Stimulated activated naive CD8-positive, alpha-beta T cell treated with anti-CD3 and anti-CD28 coated beads, Interleukin-15, amount 100 ng/mL, for 72 hours (primary cell): Measurements from ENCODE around the gene PDZD2.

Source experiments
- ATAC-seq: fragments of 150-1000 bp; cut with Tn5 transposase; 2 replicates; pipeline ENCODE4 v1.10.0; 2021; ENCODE audit warnings: mild to moderate bottlenecking, moderate library complexity
- DNase-seq, 2 donors: peaks; one replicate each; pipeline ENCODE4 v3.0.0; 2021 to 2022
- H3K27ac Mint-ChIP-seq, 2 donors: one replicate each; pipeline ENCODE4 v1.8.0; 2022; ENCODE audit warnings: mild to moderate bottlenecking in 2 of 2, mixed read lengths in 2 of 2, moderate library complexity in 2 of 2
- H3K27me3 Mint-ChIP-seq: one replicate; pipeline ENCODE4 v1.8.0; 2022; ENCODE audit warnings: mixed read lengths
- H3K4me1 Mint-ChIP-seq: one replicate; pipeline ENCODE4 v1.8.0; 2022; ENCODE audit warnings: mild to moderate bottlenecking, mixed read lengths
- H3K4me3 Mint-ChIP-seq, 2 donors: one replicate each; pipeline ENCODE4 v1.8.0; 2022; ENCODE audit warnings: mild to moderate bottlenecking in 2 of 2, mixed read lengths in 2 of 2, moderate library complexity in 1 of 2
- H3K9me3 Mint-ChIP-seq, 2 donors: one replicate each; pipeline ENCODE4 v1.8.0; 2022; ENCODE audit warnings: mixed read lengths in 2 of 2

PDZD2 gene

DNA sequence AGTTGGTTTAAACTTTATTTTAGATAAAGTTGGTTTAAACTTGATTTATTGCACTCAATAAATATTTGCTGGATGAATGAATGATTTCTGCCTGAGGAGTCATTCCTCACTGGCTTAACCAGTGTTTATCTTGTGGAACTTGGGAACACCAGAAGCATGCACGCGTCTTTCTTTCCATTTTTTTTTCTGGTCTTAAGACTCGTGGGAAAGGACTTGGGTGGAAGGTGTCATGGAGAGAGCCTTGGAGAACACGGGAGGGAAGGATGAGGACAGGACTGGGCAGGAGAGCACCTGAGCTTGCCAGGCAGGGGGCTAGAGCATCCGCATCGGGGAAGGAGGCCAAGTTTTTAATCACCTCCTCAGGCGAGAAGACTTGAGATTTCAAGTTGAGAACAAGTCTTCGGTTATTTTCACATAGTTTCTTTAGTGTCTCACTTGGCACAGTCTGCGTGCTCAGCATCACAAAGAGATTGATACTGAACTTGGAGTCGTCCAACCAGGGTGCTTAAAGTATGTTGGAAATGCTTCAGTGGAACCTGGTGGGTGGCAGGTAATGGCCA lies 144.2 kb downstream of the PDZD2 start:
- H3K4me1 Mint-ChIP-seq = no peaks in the 10 kb centered on the region
- no peaks in the 10 kb centered on the region for H3K9me3 Mint-ChIP-seq
- no peak overlapping the region for H3K27ac Mint-ChIP-seq
- no peak overlapping the region for H3K4me3 Mint-ChIP-seq
- no peaks in the 10 kb centered on the region for H3K27me3 Mint-ChIP-seq
- DNase-seq (no peak), ATAC-seq (no peak)

DNA sequence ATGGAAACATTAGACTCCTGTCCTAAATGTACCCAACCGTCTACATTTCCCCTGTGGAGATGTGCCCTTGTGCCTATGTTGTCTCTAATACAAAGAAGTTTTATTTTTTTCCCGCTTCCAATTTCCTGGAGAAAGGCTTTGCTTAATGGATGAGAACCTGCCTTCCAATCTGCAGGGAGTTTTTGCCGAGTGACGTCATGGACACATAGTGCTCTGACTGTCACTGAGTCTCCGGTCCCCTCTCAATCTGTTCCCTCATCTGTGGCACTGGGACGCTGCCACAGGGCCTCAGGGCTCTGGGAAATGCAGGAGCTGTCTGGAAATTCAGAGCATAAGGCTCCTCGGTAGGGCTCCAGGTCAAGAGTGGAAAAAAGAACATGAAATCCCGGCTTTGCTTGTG lies 144.8 kb downstream of the PDZD2 start:
- Mint-ChIP-seq H3K27ac (no peak overlapping the region), H3K4me3 (no peak overlapping the region), H3K9me3 (no peaks in the 10 kb centered on the region), H3K4me1 (no peaks in the 10 kb centered on the region), H3K27me3 (no peaks in the 10 kb centered on the region)
- DNase-seq = no peak
- ATAC-seq = no peak

- no peak overlapping the region for H3K27ac Mint-ChIP-seq
- no peak overlapping the region for H3K4me3 Mint-ChIP-seq
- ATAC-seq (no peak), DNase-seq (no peak)
- H3K27me3 Mint-ChIP-seq = no peaks in the 10 kb centered on the region
- H3K4me1 Mint-ChIP-seq = no peaks in the 10 kb centered on the region
- no peaks in the 10 kb centered on the region for H3K9me3 Mint-ChIP-seq
Measured at GRCh38 chr5:31786090-31786631, 147.2 kb downstream of the PDZD2 start.

DNA sequence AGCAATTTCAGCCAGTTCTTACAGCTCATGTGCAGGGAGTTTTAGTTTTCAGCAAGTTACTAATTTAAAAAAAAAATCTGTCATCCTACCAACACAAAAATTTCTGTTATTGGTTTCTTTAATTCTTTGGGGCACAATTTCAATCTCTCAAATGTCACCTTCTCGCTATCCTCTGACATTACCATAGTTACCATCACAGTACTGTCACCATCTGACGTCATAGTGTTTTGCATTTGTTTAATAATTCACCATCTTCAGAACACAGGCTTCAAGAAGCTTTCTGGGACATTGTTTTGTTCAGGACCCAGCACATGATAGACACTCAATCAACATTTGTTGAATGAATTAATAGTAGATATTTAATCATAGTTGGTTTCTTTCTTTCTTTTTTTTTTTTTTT lies 155.1 kb downstream of the PDZD2 start:
- DNase-seq (no peak), ATAC-seq (no peak)
- H3K27ac Mint-ChIP-seq = no peak overlapping the region
- no peaks in the 10 kb centered on the region for H3K9me3 Mint-ChIP-seq
- H3K4me3 Mint-ChIP-seq = no peak overlapping the region
- H3K27me3 Mint-ChIP-seq = peaks cover 9% of the 10 kb centered on the region
- H3K4me1 Mint-ChIP-seq = no peaks in the 10 kb centered on the region

DNA sequence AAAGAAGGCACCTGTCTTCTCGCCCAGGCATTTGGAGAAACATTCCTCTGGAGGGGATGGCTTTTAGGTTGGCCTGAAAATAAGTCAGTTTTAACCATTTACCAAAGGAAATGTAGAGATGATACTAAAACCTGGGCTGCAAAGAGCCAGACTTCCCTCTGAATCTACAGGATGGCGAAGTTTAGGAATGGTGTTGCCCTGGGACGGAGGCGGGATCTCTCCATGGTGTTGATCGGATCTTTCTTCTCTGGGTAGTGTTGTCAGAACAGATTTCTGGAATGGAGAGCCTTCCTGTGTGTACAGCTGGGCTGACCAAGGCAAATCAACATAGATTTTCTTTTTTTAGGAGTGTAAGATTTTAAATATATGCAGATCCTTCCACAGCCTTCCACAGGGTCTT lies 159.2 kb downstream of the PDZD2 start:
- H3K27ac Mint-ChIP-seq = peak overlapping the region in 1 of 2 donors; percentile 65
- H3K27me3 Mint-ChIP-seq = peaks cover 36% of the 10 kb centered on the region
- H3K9me3 Mint-ChIP-seq = no peaks in the 10 kb centered on the region
- no peak overlapping the region for H3K4me3 Mint-ChIP-seq
- no peak for ATAC-seq
- no peak for DNase-seq
- H3K4me1 Mint-ChIP-seq = no peaks in the 10 kb centered on the region

DNA sequence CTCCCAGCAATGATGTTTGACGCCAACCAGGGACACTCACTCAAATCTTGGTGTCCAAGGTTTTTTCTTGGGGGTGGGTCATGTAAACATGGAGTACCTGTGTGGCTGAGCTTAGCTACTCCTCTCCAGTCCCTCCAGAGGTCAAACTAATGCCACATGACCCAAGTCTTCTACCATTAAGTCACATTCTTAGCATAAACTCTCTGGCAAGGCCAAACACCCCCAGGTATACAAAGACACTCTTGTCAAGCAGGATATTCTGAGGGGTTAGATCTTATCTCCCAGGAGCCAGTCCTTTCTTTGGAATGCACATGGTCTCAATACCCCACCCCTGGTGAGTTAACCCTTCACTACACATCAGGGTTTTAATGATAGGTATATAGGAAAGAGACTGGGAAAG lies 161.4 kb downstream of the PDZD2 start:
- H3K4me1 Mint-ChIP-seq = no peaks in the 10 kb centered on the region
- H3K4me3 Mint-ChIP-seq = no peak overlapping the region
- DNase-seq (no peak), ATAC-seq (no peak)
- no peak overlapping the region for H3K27ac Mint-ChIP-seq
- no peaks in the 10 kb centered on the region for H3K9me3 Mint-ChIP-seq
- H3K27me3 Mint-ChIP-seq = peaks cover 36% of the 10 kb centered on the region

DNA sequence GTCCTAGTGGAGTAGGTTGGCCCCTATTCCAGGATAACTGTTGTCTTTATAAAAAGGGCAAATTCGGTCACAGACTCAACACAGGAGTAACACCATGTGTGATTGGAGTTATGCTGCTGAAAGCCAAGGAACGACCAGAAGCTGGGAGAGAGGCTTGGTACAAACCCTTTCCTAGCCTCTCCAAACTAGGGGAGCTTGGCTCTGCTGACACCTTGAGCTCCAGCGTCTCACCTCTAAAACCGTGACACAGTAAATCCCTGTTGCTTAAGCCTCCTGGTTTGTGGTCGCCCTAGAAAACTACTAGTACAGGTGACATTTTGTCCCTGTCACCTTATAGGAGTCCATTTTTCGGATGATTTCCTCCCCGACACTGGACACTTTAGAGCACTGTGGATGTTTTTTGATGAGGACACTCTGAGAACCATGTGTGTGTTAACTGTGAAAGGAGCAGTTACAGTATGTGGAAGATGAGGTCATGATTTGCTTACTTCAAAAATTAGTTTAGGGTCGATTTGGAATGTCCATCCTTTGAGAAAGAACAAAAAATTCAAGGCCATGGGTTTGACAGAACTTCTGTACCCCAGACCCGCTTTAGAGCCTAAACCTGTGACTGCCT lies 167.0 kb downstream of the PDZD2 start:
- ATAC-seq (no peak), DNase-seq (no peak)
- Mint-ChIP-seq H3K9me3 (no peaks in the 10 kb centered on the region), H3K4me3 (no peak overlapping the region), H3K4me1 (no peaks in the 10 kb centered on the region), H3K27ac (no peak overlapping the region), H3K27me3 (peaks cover 9% of the 10 kb centered on the region)

- Mint-ChIP-seq H3K4me1 (no peaks in the 10 kb centered on the region), H3K27me3 (peaks cover 2% of the 10 kb centered on the region)
Measured at GRCh38 chr5:31806561-31806960, 167.6 kb downstream of the PDZD2 start.

DNA sequence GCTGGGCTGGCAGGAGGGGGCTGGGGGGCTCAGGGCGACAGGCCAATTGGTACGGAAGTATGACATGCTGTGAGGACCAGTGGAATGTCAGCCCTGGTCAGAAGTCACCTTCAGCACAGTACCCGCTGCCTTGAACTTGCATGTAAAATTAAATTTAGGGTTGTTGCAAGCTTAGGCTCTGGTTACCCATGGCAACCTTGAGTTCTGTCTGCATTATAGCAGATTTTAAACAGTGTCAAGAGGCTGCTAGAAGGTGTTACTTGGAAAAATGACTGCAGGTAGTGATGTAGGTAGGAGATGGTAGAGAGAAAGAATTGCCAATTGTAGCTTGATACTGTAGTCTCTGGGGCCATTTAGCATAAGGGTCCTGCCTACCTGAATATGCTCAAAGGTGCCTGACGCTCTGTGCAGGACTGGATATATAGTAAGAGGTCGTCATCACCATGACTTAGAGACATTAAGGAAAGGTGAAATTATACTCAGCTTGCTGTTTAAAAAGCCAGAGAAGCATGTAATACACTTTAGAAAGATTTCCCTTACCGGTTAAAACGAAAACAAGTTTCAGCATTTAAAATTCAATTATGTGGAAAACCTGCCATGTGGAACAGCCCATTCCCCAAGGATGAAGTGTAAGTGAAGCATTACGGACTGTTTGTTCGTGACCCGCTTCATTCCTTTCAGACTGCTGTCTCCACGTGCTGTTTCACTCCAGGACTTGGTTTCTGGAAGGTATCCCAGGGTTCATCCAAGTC lies 169.0 kb downstream of the PDZD2 start:
- H3K4me1 Mint-ChIP-seq = no peaks in the 10 kb centered on the region
- H3K9me3 Mint-ChIP-seq = no peaks in the 10 kb centered on the region
- ATAC-seq = no peak
- H3K27me3 Mint-ChIP-seq = no peaks in the 10 kb centered on the region
- DNase-seq = no peak
- no peak overlapping the region for H3K4me3 Mint-ChIP-seq
- H3K27ac Mint-ChIP-seq = no peak overlapping the region

More at GRCh38 chr5:31806561-31806960, 167.6 kb downstream of the PDZD2 start:
- Mint-ChIP-seq H3K27ac (no peak overlapping the region), H3K4me3 (no peak overlapping the region), H3K9me3 (no peaks in the 10 kb centered on the region)
- no peak for DNase-seq
- no peak for ATAC-seq

DNA sequence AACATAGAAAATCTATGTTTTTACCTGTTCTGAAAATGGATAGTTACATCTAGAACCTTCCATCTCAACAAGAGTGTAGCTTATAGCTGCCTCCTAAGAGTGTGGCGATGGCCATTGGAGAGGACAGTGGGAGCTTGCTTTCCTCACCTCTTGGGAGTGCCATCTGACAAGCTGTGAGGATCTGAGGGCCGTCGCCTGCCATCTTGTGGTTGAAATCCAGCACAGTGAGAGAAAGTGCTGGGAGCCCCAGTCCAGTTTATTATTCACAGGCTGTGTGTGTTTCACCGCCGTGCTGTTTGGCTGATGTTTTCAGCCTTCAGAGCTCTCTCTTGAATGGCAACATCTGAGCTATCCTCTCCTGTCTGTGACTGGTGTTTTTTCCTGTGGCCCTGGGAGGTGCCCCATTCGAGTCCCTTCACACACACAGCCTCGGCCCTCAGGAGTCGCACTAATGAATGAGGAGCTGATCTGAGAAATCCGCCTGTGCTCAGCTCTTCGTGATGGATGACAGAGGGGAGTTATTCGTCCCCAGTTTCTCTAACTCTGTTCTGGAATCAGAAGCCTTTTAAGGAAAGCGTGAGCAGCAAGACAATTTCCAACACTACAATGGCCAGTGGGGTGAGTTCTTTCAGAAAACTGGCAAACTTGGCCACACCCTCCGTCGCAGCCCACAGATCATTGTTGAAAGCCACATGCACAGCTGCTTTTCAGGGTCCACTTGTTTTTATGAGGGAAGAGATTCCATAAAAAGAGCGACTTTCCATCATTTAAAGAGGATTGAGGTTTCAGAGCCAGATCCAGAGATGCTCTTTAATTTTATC lies 170.3 kb downstream of the PDZD2 start:
- Mint-ChIP-seq H3K27ac (no peak overlapping the region), H3K27me3 (no peaks in the 10 kb centered on the region), H3K4me3 (no peak overlapping the region), H3K9me3 (no peaks in the 10 kb centered on the region), H3K4me1 (no peaks in the 10 kb centered on the region)
- DNase-seq (peak in 1 of 2 donors; percentile 20), ATAC-seq (no peak)

- H3K9me3 Mint-ChIP-seq = no peaks in the 10 kb centered on the region
- ATAC-seq (no peak), DNase-seq (no peak)
- H3K27ac Mint-ChIP-seq = no peak overlapping the region
- H3K4me1 Mint-ChIP-seq = no peaks in the 10 kb centered on the region
- H3K4me3 Mint-ChIP-seq = no peak overlapping the region
- H3K27me3 Mint-ChIP-seq = no peaks in the 10 kb centered on the region
Measured at GRCh38 chr5:31811210-31811609, 172.3 kb downstream of the PDZD2 start.

DNA sequence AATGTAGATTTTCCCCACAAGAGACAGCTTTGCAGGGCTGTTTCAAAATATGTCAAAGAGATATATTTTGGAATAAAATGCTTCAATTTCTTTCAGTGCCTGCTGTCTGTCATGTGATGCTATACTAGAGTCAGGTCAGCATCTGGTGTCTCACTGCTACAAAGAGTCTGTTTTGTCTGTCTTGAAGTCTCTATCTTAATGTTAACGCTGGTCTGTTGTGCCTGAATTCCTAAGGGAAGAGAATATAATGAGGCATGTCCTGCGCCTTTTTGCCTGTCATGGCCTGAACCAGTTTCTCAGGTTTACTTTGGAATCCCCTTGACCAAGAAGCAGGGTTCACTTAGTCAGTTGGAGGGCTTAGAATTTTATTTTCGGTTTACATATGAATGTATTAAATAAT lies 176.4 kb downstream of the PDZD2 start:
- no peaks in the 10 kb centered on the region for H3K4me1 Mint-ChIP-seq
- H3K9me3 Mint-ChIP-seq = no peaks in the 10 kb centered on the region
- no peak overlapping the region for H3K27ac Mint-ChIP-seq
- ATAC-seq (no peak), DNase-seq (no peak)
- no peaks in the 10 kb centered on the region for H3K27me3 Mint-ChIP-seq
- no peak overlapping the region for H3K4me3 Mint-ChIP-seq

DNA sequence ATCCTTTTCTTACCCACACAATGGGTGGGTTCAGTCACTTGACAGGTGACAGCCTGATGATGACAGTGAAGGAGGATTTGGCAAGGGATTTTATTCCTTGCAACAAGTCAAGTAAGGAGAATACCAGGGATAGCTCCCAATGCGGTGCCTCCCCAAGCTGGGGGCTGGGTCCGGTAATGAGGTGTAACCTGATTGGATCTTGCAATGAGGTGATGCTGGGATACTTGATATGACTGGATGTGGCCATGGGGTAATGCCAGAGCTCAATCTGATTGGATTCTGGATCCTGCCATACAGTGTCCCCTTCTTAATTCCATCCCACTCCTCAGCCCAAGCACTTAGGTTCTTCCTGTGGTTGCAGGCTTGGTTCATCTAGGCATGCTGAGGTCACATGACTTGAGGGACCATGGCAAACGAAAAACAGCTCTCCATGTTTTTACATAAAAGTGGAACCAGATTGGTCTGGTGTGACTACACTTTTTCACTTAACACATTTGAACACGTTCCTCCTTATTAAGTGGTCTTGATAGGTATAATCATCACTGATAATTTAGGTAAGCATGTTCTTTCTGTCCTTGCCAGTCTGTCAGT lies 181.1 kb downstream of the PDZD2 start:
- Mint-ChIP-seq H3K9me3 (no peaks in the 10 kb centered on the region), H3K27me3 (no peaks in the 10 kb centered on the region), H3K4me1 (no peaks in the 10 kb centered on the region), H3K27ac (no peak overlapping the region), H3K4me3 (no peak overlapping the region)
- DNase-seq = no peak
- no peak for ATAC-seq

GRCh38 chr5:31823472-31823871 lies 184.5 kb downstream of the PDZD2 start:
- no peak for ATAC-seq
- no peak overlapping the region for H3K4me3 Mint-ChIP-seq
- DNase-seq = no peak
- H3K9me3 Mint-ChIP-seq = no peaks in the 10 kb centered on the region
- no peak overlapping the region for H3K27ac Mint-ChIP-seq
- no peaks in the 10 kb centered on the region for H3K4me1 Mint-ChIP-seq
- no peaks in the 10 kb centered on the region for H3K27me3 Mint-ChIP-seq

DNA sequence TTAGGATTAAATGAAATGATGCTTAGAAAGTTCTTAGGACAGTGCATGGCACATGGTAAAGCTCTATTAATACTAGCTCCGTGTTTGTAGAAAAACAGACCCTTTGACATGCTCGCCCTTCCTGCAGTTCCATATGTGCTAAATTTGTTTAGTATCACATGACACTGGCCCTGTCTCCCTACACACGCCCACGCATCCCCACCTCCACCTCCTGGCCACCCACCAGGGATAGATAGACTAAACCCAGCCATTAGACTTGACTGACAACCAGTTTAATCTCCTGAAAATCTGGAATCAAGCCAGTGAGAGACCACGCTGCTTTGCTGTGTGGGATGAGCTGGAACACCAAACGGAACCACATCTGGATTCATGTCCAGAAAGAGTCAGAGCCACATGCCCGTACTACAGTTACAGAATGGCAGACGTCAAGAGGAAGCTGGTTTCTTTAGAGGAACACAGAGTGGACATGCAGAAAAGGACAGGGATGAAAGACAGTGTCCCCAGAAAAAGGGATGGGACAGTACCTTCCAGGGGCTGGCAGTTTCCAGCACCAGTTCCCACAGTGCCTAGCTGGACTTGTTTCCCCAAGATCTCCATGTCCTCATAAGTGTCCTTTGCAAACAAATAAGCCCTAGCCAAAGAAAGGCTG lies 186.1 kb downstream of the PDZD2 start:
- H3K27ac Mint-ChIP-seq = no peak overlapping the region
- DNase-seq (no peak), ATAC-seq (peak; percentile 31)
- no peaks in the 10 kb centered on the region for H3K9me3 Mint-ChIP-seq
- no peaks in the 10 kb centered on the region for H3K27me3 Mint-ChIP-seq
- H3K4me3 Mint-ChIP-seq = no peak overlapping the region
- H3K4me1 Mint-ChIP-seq = no peaks in the 10 kb centered on the region
